WTC11 (cell line): Measurements from ENCODE around the gene NELL2. TPM values are rescaled to one million over a fixed set of nuclear protein-coding genes. Genes with fewer than 3 reads are reported as not detected.

Experiments used
- ATAC-seq: fragments of 200-7000 bp; cut with Tn5 transposase; 2 replicates; pipeline ENCODE4 v1.10.0; 2021; ENCODE audit warnings: mild to moderate bottlenecking, moderate library complexity
- CTCF ChIA-PET: fragments of 300-600 bp; sonication (Branson Sonifier 250); formaldehyde crosslinking; loops from one replicate; lab custom pipeline; 2021; ENCODE audit warnings: antibody characterized with exemption; lab: Charles Lee
- POLR2A ChIA-PET: fragments of 350-600 bp; sonication (Branson Sonifier 250); formaldehyde crosslinking; loops from one replicate; lab custom pipeline; 2021; ENCODE audit warnings: antibody characterized with exemption; lab: Charles Lee
- DNase-seq: peaks from one replicate; pipeline ENCODE4 v3.0.0; 2021; ENCODE audit warnings: low spot score
- H3K27ac Mint-ChIP-seq: 2 replicates; pipeline ENCODE4 v1.8.0; 2021; ENCODE audit warnings: mixed read lengths
- H3K27me3 Mint-ChIP-seq: 2 replicates; pipeline ENCODE4 v1.8.0; 2021; ENCODE audit warnings: low read depth, mild to moderate bottlenecking, moderate library complexity, mixed read lengths
- H3K36me3 Mint-ChIP-seq: 2 replicates; pipeline ENCODE4 v1.8.0; 2021; ENCODE audit warnings: mixed read lengths
- H3K4me1 Mint-ChIP-seq: 2 replicates; pipeline ENCODE4 v1.8.0; 2022; ENCODE audit warnings: mixed read lengths
- H3K4me3 Mint-ChIP-seq: 2 replicates; pipeline ENCODE4 v1.8.0; 2021; ENCODE audit warnings: mild to moderate bottlenecking, moderate library complexity, mixed read lengths
- H3K9me3 Mint-ChIP-seq: 2 replicates; pipeline ENCODE4 v1.8.0; 2021; ENCODE audit warnings: mixed read lengths
- ATF1 ChIP-seq: sonication (generic); formaldehyde crosslinking; IDR thresholded peaks from 2 replicates; pipeline ENCODE4 v1.8.1; 2023; ENCODE audit warnings: mild to moderate bottlenecking, moderate library complexity, missing genetic modification reagents
- E2F4 ChIP-seq: sonication (generic); formaldehyde crosslinking; IDR thresholded peaks from 2 replicates; pipeline ENCODE4 v1.8.1; 2022; ENCODE audit warnings: low read depth, mild to moderate bottlenecking, moderate library complexity, missing genetic modification reagents, borderline replicate concordance
- ELF4 ChIP-seq: sonication (generic); formaldehyde crosslinking; IDR thresholded peaks from 2 replicates; pipeline ENCODE4 v1.8.1; 2022; ENCODE audit warnings: low read depth, mild to moderate bottlenecking, moderate library complexity, missing genetic modification reagents
- EMX1 ChIP-seq: fragments of 250-450 bp; sonication (Bioruptor Pico); IDR thresholded peaks from 2 replicates; pipeline ENCODE4 v1.8.0; 2021; ENCODE audit warnings: mild to moderate bottlenecking
- ERG ChIP-seq: fragments of 250-450 bp; sonication (Bioruptor Pico); IDR thresholded peaks from 2 replicates; pipeline ENCODE4 v1.8.0; 2021; ENCODE audit warnings: mild to moderate bottlenecking
- FOXP1 ChIP-seq: sonication (generic); formaldehyde crosslinking; IDR thresholded peaks from 2 replicates; pipeline ENCODE4 v1.8.0; 2022; ENCODE audit warnings: missing genetic modification reagents, mild to moderate bottlenecking, moderate library complexity, borderline replicate concordance
- GABPB1 ChIP-seq: sonication (generic); formaldehyde crosslinking; IDR thresholded peaks from 2 replicates; pipeline ENCODE4 v1.8.1; 2023; ENCODE audit warnings: mild to moderate bottlenecking, missing genetic modification reagents
- IRF1 ChIP-seq: sonication (generic); formaldehyde crosslinking; IDR thresholded peaks from 2 replicates; pipeline ENCODE4 v1.8.0; 2023; ENCODE audit warnings: missing genetic modification reagents
- JAZF1 ChIP-seq: fragments of 250-450 bp; sonication (Bioruptor Pico); IDR thresholded peaks from 2 replicates; pipeline ENCODE4 v1.9.0; 2021; ENCODE audit warnings: moderate library complexity, mild to moderate bottlenecking, inconsistent platforms
- MXD4 ChIP-seq: fragments of 250-450 bp; sonication (Bioruptor Pico); IDR thresholded peaks from 2 replicates; pipeline ENCODE4 v1.8.0; 2021; ENCODE audit warnings: mild to moderate bottlenecking, moderate library complexity, borderline replicate concordance
- NFYB ChIP-seq: sonication (generic); formaldehyde crosslinking; conservative IDR thresholded peaks from 2 replicates; pipeline ENCODE4 v1.8.0; 2022; ENCODE audit warnings: low read depth, missing genetic modification reagents
- NR1H2 ChIP-seq: sonication (generic); formaldehyde crosslinking; IDR thresholded peaks from 2 replicates; pipeline ENCODE4 v1.9.0; 2021; ENCODE audit warnings: mild to moderate bottlenecking, moderate library complexity, missing genetic modification reagents
- RELA ChIP-seq: sonication (generic); formaldehyde crosslinking; IDR thresholded peaks from 2 replicates; pipeline ENCODE4 v1.8.1; 2022; ENCODE audit warnings: missing genetic modification reagents, mild to moderate bottlenecking, borderline replicate concordance
- RORB ChIP-seq: fragments of 250-450 bp; sonication (Bioruptor Pico); IDR thresholded peaks from 2 replicates; pipeline ENCODE4 v1.9.0; 2021; ENCODE audit warnings: mild to moderate bottlenecking
- SMAD4 ChIP-seq: sonication (generic); formaldehyde crosslinking; IDR thresholded peaks from 2 replicates; pipeline ENCODE4 v1.8.0; 2022; ENCODE audit warnings: mild to moderate bottlenecking, missing genetic modification reagents
- SP1 ChIP-seq: sonication (generic); formaldehyde crosslinking; conservative IDR thresholded peaks from 2 replicates; pipeline ENCODE4 v1.8.1; 2022; ENCODE audit warnings: missing genetic modification reagents
- TEAD1 ChIP-seq: sonication (generic); formaldehyde crosslinking; IDR thresholded peaks from 2 replicates; pipeline ENCODE4 v1.8.0; 2022; ENCODE audit warnings: mild to moderate bottlenecking, missing genetic modification reagents
- TP53 ChIP-seq: sonication (generic); formaldehyde crosslinking; IDR thresholded peaks from 2 replicates; pipeline ENCODE4 v1.8.1; 2023; ENCODE audit warnings: mild to moderate bottlenecking, missing genetic modification reagents
- ZNF532 ChIP-seq: fragments of 250-450 bp; sonication (Bioruptor Pico); IDR thresholded peaks from 2 replicates; pipeline ENCODE4 v1.9.0; 2021; ENCODE audit warnings: mild to moderate bottlenecking, borderline replicate concordance
- total RNA-seq: library from RNA; stranded (reverse); gene quantifications from 3 replicates; pipeline ENCODE4 v1.2.3, GENCODE V29; 2021
- TF ChIP-seq, protein P1 (sequence below): sonication (generic); formaldehyde crosslinking; conservative IDR thresholded peaks from 2 replicates; pipeline ENCODE4 v1.8.1; 2023; ENCODE audit warnings: mild to moderate bottlenecking, low read depth, missing genetic modification reagents, moderate library complexity
- TF ChIP-seq, protein P2 (sequence below): sonication (generic); formaldehyde crosslinking; IDR thresholded peaks from 2 replicates; pipeline ENCODE4 v1.8.1; 2023; ENCODE audit warnings: mild to moderate bottlenecking, missing genetic modification reagents, moderate library complexity

Gene NELL2
- total RNA-seq, 1 experiment from 2014 or later, result 37.4 TPM

- Mint-ChIP-seq H3K4me1 (peaks cover 6% of the 10 kb centered on the region), H3K27ac (no peak overlapping the region), H3K36me3 (no peaks in the 10 kb centered on the region), H3K27me3 (no peaks in the 10 kb centered on the region), H3K4me3 (no peak overlapping the region), H3K9me3 (no peaks in the 10 kb centered on the region)
- CTCF ChIA-PET, result interaction anchor here (1.0 kb wide), 1 partner anchor 72 kb away, joined by 3 read pairs; no protein-coding TSS in a partner anchor
- TF ChIP-seq ELF4 (CRISPR knock-in tag) (no peak), ZNF532 (CRISPR knock-in tag) (no peak), ATF1 (no peak), SMAD4 (no peak), EMX1 (CRISPR knock-in tag) (no peak), TEAD1 (no peak), GABPB1 (CRISPR knock-in tag) (no peak), TP53 (CRISPR knock-in tag) (no peak)
- POLR2A ChIA-PET, result no interaction called here
- DNase-seq (no peak), ATAC-seq (no peak)
These were observed 172.8 kb downstream of the NELL2 start for GRCh38 chr12:44703182-44703910.

- Mint-ChIP-seq H3K4me1 (peaks cover 23% of the 10 kb centered on the region), H3K4me3 (no peak overlapping the region), H3K27ac (no peak overlapping the region), H3K36me3 (no peaks in the 10 kb centered on the region; the same call in 1 of the 2 replicates), H3K9me3 (no peaks in the 10 kb centered on the region), H3K27me3 (no peaks in the 10 kb centered on the region)
- ATAC-seq (no peak), DNase-seq (no peak)
- ChIA-PET CTCF (no interaction called here), POLR2A (no interaction called here)
- TF ChIP-seq NR1H2 (no peak), FOXP1 (no peak), RORB (CRISPR knock-in tag) (no peak), ELF4 (CRISPR knock-in tag) (no peak), NFYB (no peak), GABPB1 (CRISPR knock-in tag) (no peak), SP1 (CRISPR knock-in tag) (no peak)
- TF ChIP-seq, protein P1, sequence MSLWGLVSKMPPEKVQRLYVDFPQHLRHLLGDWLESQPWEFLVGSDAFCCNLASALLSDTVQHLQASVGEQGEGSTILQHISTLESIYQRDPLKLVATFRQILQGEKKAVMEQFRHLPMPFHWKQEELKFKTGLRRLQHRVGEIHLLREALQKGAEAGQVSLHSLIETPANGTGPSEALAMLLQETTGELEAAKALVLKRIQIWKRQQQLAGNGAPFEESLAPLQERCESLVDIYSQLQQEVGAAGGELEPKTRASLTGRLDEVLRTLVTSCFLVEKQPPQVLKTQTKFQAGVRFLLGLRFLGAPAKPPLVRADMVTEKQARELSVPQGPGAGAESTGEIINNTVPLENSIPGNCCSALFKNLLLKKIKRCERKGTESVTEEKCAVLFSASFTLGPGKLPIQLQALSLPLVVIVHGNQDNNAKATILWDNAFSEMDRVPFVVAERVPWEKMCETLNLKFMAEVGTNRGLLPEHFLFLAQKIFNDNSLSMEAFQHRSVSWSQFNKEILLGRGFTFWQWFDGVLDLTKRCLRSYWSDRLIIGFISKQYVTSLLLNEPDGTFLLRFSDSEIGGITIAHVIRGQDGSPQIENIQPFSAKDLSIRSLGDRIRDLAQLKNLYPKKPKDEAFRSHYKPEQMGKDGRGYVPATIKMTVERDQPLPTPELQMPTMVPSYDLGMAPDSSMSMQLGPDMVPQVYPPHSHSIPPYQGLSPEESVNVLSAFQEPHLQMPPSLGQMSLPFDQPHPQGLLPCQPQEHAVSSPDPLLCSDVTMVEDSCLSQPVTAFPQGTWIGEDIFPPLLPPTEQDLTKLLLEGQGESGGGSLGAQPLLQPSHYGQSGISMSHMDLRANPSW (CRISPR knock-in tag), result no peak
- TF ChIP-seq, protein P2, sequence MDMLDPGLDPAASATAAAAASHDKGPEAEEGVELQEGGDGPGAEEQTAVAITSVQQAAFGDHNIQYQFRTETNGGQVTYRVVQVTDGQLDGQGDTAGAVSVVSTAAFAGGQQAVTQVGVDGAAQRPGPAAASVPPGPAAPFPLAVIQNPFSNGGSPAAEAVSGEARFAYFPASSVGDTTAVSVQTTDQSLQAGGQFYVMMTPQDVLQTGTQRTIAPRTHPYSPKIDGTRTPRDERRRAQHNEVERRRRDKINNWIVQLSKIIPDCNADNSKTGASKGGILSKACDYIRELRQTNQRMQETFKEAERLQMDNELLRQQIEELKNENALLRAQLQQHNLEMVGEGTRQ (CRISPR knock-in tag), result no peak
These were observed 178.6 kb downstream of the NELL2 start for GRCh38 chr12:44697511-44697910.

- ATAC-seq, result no peak
- Mint-ChIP-seq H3K36me3 (no peaks in the 10 kb centered on the region; the same call in 1 of the 2 replicates), H3K4me3 (no peak overlapping the region), H3K4me1 (peaks cover 23% of the 10 kb centered on the region), H3K9me3 (no peaks in the 10 kb centered on the region), H3K27me3 (no peaks in the 10 kb centered on the region), H3K27ac (no peak overlapping the region)
- no peak for DNase-seq
- ChIA-PET POLR2A (no interaction called here), CTCF (no interaction called here)
- TF ChIP-seq ELF4 (CRISPR knock-in tag) (no peak), JAZF1 (CRISPR knock-in tag) (no peak), IRF1 (CRISPR knock-in tag) (no peak), E2F4 (CRISPR knock-in tag) (no peak), MXD4 (CRISPR knock-in tag) (no peak), RELA (CRISPR knock-in tag) (no peak), ERG (CRISPR knock-in tag) (no peak)
These were observed 179.6 kb downstream of the NELL2 start for GRCh38 chr12:44696542-44696941.
